Measurements from ENCODE around the gene DISC1. TPM values are rescaled to one million over a fixed set of nuclear protein-coding genes. Genes with fewer than 3 reads are reported as not detected.

DISC1 gene
- polyA plus RNA-seq, 1 experiment, result 5.4 TPM

DNA sequence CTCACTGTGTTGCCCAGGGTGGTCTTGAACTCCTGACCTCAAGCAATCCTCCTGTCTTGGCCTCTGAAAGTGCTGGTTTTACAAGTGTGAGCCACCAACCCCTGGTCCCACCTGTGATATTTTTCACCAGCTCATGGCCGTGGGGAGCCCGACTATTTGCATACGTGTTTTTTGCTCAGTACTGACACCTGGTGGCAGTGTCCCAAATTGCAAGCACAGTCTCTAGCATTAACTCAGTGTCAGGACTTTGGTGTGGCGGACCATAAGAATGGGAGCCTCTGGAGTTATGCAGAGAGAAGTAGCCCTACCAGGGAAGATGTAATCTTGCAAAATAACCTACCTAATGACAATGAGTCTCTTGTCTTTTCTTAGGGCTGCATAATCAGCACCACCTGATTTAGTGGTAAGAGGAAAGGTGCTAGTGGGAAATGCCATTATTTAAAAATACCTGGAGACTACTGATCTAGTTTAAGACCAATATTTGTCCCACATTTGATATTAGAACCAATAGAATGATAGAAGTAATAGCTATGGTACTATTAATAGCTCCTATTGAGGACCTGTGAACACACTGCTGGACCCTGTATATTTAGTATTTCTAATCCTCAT, 305.4 kb downstream of the DISC1 start:
- H3K4me3 ChIP-seq (ENCODE audit: low read depth, low read length), result no peak overlapping the region
- no peaks in the 10 kb centered on the region for H3K27me3 ChIP-seq (ENCODE audit: control insufficient read depth, insufficient read depth, low read length)
- H3K27ac ChIP-seq (ENCODE audit: low read depth, low read length), result no peak overlapping the region
- DNase-seq (ENCODE audit: low read depth, low spot score), result no peak
- H3K9me3 ChIP-seq (ENCODE audit: control insufficient read depth, insufficient read depth, low read length), result peaks cover 4% of the 10 kb centered on the region
- peak; percentile 52 for TF ChIP-seq CTCF (IDR thresholded peaks at IDR 0.05; ENCODE audit: low read depth, low read length)
- ChIA-PET CTCF (interaction anchor here (0.6 to 0.8 kb wide), 3 partner anchors 10 to 382 kb away, joined by 3 read pairs; no protein-coding TSS in a partner anchor), POLR2A (no interaction called here)

GRCh38 chr1:231933711-231934626, 307.4 kb downstream of the DISC1 start:
- Histone ChIP-seq H3K9me3 (ENCODE audit: control insufficient read depth, insufficient read depth, low read length) (peaks cover 4% of the 10 kb centered on the region), H3K27me3 (ENCODE audit: control insufficient read depth, insufficient read depth, low read length) (no peaks in the 10 kb centered on the region), H3K4me3 (ENCODE audit: low read depth, low read length) (no peak overlapping the region), H3K27ac (ENCODE audit: low read depth, low read length) (no peak overlapping the region)
- POLR2A ChIA-PET, result no interaction called here
- CTCF ChIA-PET, result interaction anchor here (0.6 kb wide), 1 partner anchor 10 kb away, joined by 9 read pairs; no protein-coding TSS in a partner anchor
- no peak for TF ChIP-seq CTCF (IDR thresholded peaks at IDR 0.05; ENCODE audit: low read depth, low read length)
- DNase-seq (ENCODE audit: low read depth, low spot score), result no peak

DNA sequence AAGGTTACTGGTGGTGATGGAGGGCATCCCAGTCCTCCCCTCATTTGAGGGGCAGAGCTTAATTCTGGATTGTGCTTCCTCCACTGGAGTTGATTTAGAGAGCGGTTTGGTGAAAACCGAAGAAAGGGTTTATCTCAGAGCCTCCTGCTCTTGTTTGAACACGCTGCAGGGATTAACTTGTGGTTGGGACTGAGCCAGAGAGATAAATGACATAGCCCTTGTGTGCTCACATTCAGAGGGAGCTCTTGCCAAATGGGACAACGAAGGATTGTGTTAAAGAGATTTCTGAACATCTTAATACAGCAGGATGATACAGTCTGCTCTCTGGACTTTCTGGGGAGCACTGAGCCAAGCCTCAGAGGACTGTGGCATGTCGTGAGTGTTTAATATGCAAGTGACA, 308.2 kb downstream of the DISC1 start:
- Histone ChIP-seq H3K27ac (ENCODE audit: low read depth, low read length) (no peak overlapping the region), H3K9me3 (ENCODE audit: control insufficient read depth, insufficient read depth, low read length) (peaks cover 4% of the 10 kb centered on the region), H3K4me3 (ENCODE audit: low read depth, low read length) (no peak overlapping the region), H3K27me3 (ENCODE audit: control insufficient read depth, insufficient read depth, low read length) (no peaks in the 10 kb centered on the region)
- no peak for DNase-seq (ENCODE audit: low read depth, low spot score)
- POLR2A ChIA-PET, result no interaction called here
- no peak for TF ChIP-seq CTCF (IDR thresholded peaks at IDR 0.05; ENCODE audit: low read depth, low read length)
- CTCF ChIA-PET, result interaction anchor here (0.6 kb wide), 1 partner anchor 9 kb away, joined by 9 read pairs; no protein-coding TSS in a partner anchor

DNA sequence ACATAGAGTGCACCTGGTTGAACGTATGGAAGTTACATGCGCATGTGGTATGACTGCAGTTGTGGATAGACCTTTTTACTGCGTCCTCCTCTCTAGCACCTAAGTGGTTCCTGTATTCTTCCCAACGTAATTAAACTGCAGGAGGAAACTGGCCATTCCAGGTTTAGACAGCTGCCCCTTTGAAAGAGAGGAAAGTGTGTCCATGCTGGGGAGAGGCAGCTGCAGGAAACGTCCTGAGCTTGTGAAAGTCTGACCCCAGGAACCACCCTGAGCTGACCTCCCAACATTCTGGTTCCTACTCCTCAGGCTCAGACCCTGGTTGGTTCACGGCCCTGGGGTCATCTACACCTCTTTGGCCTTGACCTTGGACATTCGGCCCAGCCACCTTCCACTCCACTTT, 309.3 kb downstream of the DISC1 start:
- no peak overlapping the region for H3K4me3 ChIP-seq (ENCODE audit: low read depth, low read length)
- no peak for TF ChIP-seq CTCF (IDR thresholded peaks at IDR 0.05; ENCODE audit: low read depth, low read length)
- peaks cover 4% of the 10 kb centered on the region for H3K9me3 ChIP-seq (ENCODE audit: control insufficient read depth, insufficient read depth, low read length)
- no peaks in the 10 kb centered on the region for H3K27me3 ChIP-seq (ENCODE audit: control insufficient read depth, insufficient read depth, low read length)
- DNase-seq (ENCODE audit: low read depth, low spot score), result no peak
- H3K27ac ChIP-seq (ENCODE audit: low read depth, low read length), result no peak overlapping the region
- POLR2A ChIA-PET, result no interaction called here
- CTCF ChIA-PET, result no interaction called here
